GM12878 (cell line): ENCODE data around the gene IL20RA.

ENCODE experiments used
- ATF3 ChIP-seq: IDR thresholded peaks from 2 replicates; pipeline ENCODE4 v1.6.1; 2011; ENCODE audit warnings: low read depth, mild to moderate bottlenecking, low read length, moderate library complexity, borderline replicate concordance; ENCODE audit errors: extremely low read depth
- BCL11A ChIP-seq: IDR thresholded peaks from 2 replicates; pipeline ENCODE4 v1.6.1; 2011; ENCODE audit warnings: low read depth, low read length
- BRCA1 ChIP-seq: IDR thresholded peaks from 2 replicates; pipeline ENCODE4 v1.6.1; 2011; ENCODE audit warnings: low read depth, low read length, improper control_type of control experiment
- CBX5 ChIP-seq: sonication (generic); IDR thresholded peaks from 2 replicates; pipeline ENCODE4 v1.6.1; 2016; ENCODE audit warnings: low read depth, moderate library complexity, mild to moderate bottlenecking, inconsistent platforms
- CTCF ChIP-seq, 3 experiments: IDR thresholded peaks in 2 of 3; conservative IDR thresholded peaks in 1 of 3; 2 replicates each; pipeline ENCODE4 v1.5.1; 2011; ENCODE audit warnings: low read depth in 3 of 3, low read length in 3 of 3, mild to moderate bottlenecking in 3 of 3, control low read depth in 2 of 3, moderate library complexity in 2 of 3, inconsistent platforms in 1 of 3, mixed read lengths in 1 of 3; ENCODE audit not compliant: control insufficient read depth in 2 of 3, insufficient read depth in 1 of 3; ENCODE audit errors: extremely low read depth in 1 of 3
- EZH2 ChIP-seq: IDR thresholded peaks from 2 replicates; pipeline ENCODE4 v1.6.1; 2012; ENCODE audit warnings: low read depth, mild to moderate bottlenecking, control low read depth, inconsistent platforms, low read length, borderline replicate concordance; ENCODE audit not compliant: control insufficient read depth
- POLR2A ChIP-seq: IDR thresholded peaks from 2 replicates; pipeline ENCODE4 v1.6.1; 2011; ENCODE audit warnings: low read depth, mild to moderate bottlenecking, low read length
- POLR2AphosphoS5 ChIP-seq: IDR thresholded peaks from 2 replicates; pipeline ENCODE4 v1.6.1; 2011; ENCODE audit warnings: mild to moderate bottlenecking, low read length, inconsistent platforms
- RAD51 ChIP-seq: fragments of 450-650 bp; IDR thresholded peaks from 2 replicates; pipeline ENCODE4 v1.6.1; 2016; ENCODE audit warnings: moderate library complexity, mild to moderate bottlenecking, inconsistent platforms
- TCF12 ChIP-seq: IDR thresholded peaks from 2 replicates; pipeline ENCODE4 v1.6.1; 2011; ENCODE audit warnings: low read depth, mild to moderate bottlenecking, low read length
- TCF3 ChIP-seq: IDR thresholded peaks from 2 replicates; pipeline ENCODE4 v1.6.1; 2012; ENCODE audit warnings: low read depth, mild to moderate bottlenecking, low read length, borderline replicate concordance; ENCODE audit not compliant: insufficient read depth
- USF1 ChIP-seq: IDR thresholded peaks from 2 replicates; pipeline ENCODE4 v1.6.1; 2011; ENCODE audit warnings: borderline replicate concordance, low read depth, mild to moderate bottlenecking, moderate library complexity, mixed read lengths, low read length; ENCODE audit not compliant: insufficient read depth; ENCODE audit errors: extremely low read length
- YY1 ChIP-seq: IDR thresholded peaks from 2 replicates; pipeline ENCODE4 v1.6.1; 2011; ENCODE audit warnings: low read depth, mild to moderate bottlenecking, low read length

GRCh38 chr6:137001977-137002302 lies 42.8 kb downstream of the IL20RA start:
- TF ChIP-seq TCF12 (no peak), POLR2AphosphoS5 (no peak), BCL11A (no peak), CTCF (IDR thresholded peaks at IDR 0.05 in 2 of 3, conservative IDR thresholded peaks at IDR 0.05 in 1 of 3; ENCODE audit: control insufficient read depth in 2 of 3, extremely low read depth in 1 of 3, insufficient read depth in 1 of 3, low read depth in 3 of 3, low read length in 3 of 3) (no peak), RAD51 (no peak), TCF3 (no peak), YY1 (no peak), EZH2 (no peak), POLR2A (no peak), BRCA1 (no peak), ATF3 (no peak), CBX5 (no peak), USF1 (no peak)
